K562 (cell line): ENCODE measurements around the gene HOXA10. TPM values are rescaled to one million over a fixed set of nuclear protein-coding genes. Genes with fewer than 3 reads are reported as not detected.

Experiments used
- CBFA2T2 ChIP-seq: fragments of 450-650 bp; conservative IDR thresholded peaks from 2 replicates; pipeline ENCODE4 v1.6.1; 2017; ENCODE audit warnings: mild to moderate bottlenecking
- CTCFL ChIP-seq: IDR thresholded peaks from 2 replicates; pipeline ENCODE4 v1.6.1; 2011; ENCODE audit warnings: borderline replicate concordance, low read depth, mild to moderate bottlenecking, moderate library complexity, low read length; ENCODE audit not compliant: insufficient read depth, poor library complexity, severe bottlenecking
- E2F1 ChIP-seq: sonication (generic); formaldehyde crosslinking; IDR thresholded peaks from 2 replicates; pipeline ENCODE4 v1.8.1; 2023; ENCODE audit warnings: mild to moderate bottlenecking, missing genetic modification reagents, moderate library complexity
- FOXK1 ChIP-seq: sonication (generic); formaldehyde crosslinking; IDR thresholded peaks from 2 replicates; pipeline ENCODE4 v1.8.0; 2022; ENCODE audit warnings: missing genetic modification reagents, mild to moderate bottlenecking, borderline replicate concordance
- PURB ChIP-seq: sonication (generic); formaldehyde crosslinking; IDR thresholded peaks from 2 replicates; pipeline ENCODE4 v1.9.0; 2021; ENCODE audit warnings: low read depth, mild to moderate bottlenecking, missing genetic modification reagents
- SPI1 ChIP-seq: IDR thresholded peaks from 2 replicates; pipeline ENCODE4 v1.6.1; 2011; ENCODE audit warnings: low read depth, low read length, control low read depth, borderline replicate concordance
- ZNF324 ChIP-seq: fragments of 250-450 bp; sonication (Bioruptor Pico); IDR thresholded peaks from 2 replicates; pipeline ENCODE4 v1.4.0; 2020; ENCODE audit warnings: mild to moderate bottlenecking
- ZNF347 ChIP-seq: fragments of 450-650 bp; formaldehyde crosslinking; IDR thresholded peaks from 2 replicates; pipeline ENCODE4 v1.4.0; 2020; ENCODE audit warnings: low read depth, mild to moderate bottlenecking, moderate library complexity
- ZNF586 ChIP-seq: fragments of 450-650 bp; formaldehyde crosslinking; conservative IDR thresholded peaks from 2 replicates; pipeline ENCODE4 v1.4.0; 2020; ENCODE audit warnings: mild to moderate bottlenecking, moderate library complexity
- polyA plus RNA-seq, 8 experiments: library from polyadenylated mRNA; depleted of rRNA in 4 of 8; stranded (reverse) in 5 of 8; unstranded in 3 of 8; fragments of >200 nt; fragmentation: Nextera tagmentation in 2 of 8; fragmentation: Illumina TruSeq in 1 of 8; extraction: Ambion mirVana in 2 of 8; extraction: Trizol in 1 of 8; gene quantifications; 2 replicates each; pipeline versions ENCODE4 v1.2.1 to v1.2.3, GENCODE V29; 2011 to 2014; ENCODE audit warnings: inconsistent platforms in 1 of 8, missing spikeins in 1 of 8
- total RNA-seq, 7 experiments: library from RNA; depleted of rRNA in 6 of 7; stranded (reverse); fragments of >200 nt in 6 of 7; fragmentation: Illumina TruSeq in 2 of 7; extraction: Trizol in 2 of 7; gene quantifications; 2 replicates each; pipeline versions ENCODE4 v1.2.1 to v1.2.3, GENCODE V29; 2011 to 2021; ENCODE audit warnings: low replicate concordance in 1 of 7

Gene HOXA10
- total and polyA plus RNA-seq, 9 of the 15 experiments (the other 6 are each of a cell fraction or from before 2014, with no cell fraction given): not detected

- no peak for TF ChIP-seq E2F1 (CRISPR knock-in tag)
- no peak for TF ChIP-seq ZNF324 (CRISPR knock-in tag)
- TF ChIP-seq SPI1: no peak
- no peak for TF ChIP-seq ZNF347
- no peak for TF ChIP-seq CTCFL
- TF ChIP-seq PURB (CRISPR knock-in tag): no peak
- TF ChIP-seq CBFA2T2: no peak
- no peak for TF ChIP-seq FOXK1 (CRISPR knock-in tag)
- no peak for TF ChIP-seq ZNF586 (CRISPR knock-in tag)
These were observed 12.8 kb upstream of the HOXA10 start (continued) for GRCh38 chr7:27186668-27187474.
